Neutrophil (primary cell): ENCODE measurements around the gene SUSD4.
"Not testable (repeated sequence)": the region's sequence is repeated elsewhere in the genome, so short reads cannot be mapped to it uniquely, and the experiment has no call there.

Source experiments
- H3K27ac ChIP-seq: fragments of 200-600 bp; sonication (generic); 2 replicates; pipeline ENCODE4 v1.5.1; 2016; ENCODE audit warnings: mild to moderate bottlenecking, moderate library complexity
- H3K27me3 ChIP-seq: fragments of 200-600 bp; sonication (generic); 2 replicates; pipeline ENCODE4 v1.6.0; 2016; ENCODE audit warnings: mild to moderate bottlenecking
- H3K36me3 ChIP-seq: fragments of 200-600 bp; sonication (generic); 2 replicates; pipeline ENCODE4 v1.5.1; 2017
- H3K4me1 ChIP-seq, 2 experiments: fragments of 200-600 bp in 1 of 2; sonication (generic) in 1 of 2; 1 replicate in 1 of 2; 2 replicates in 1 of 2; pipeline versions ENCODE4 v1.5.1 to v1.6.1; 2013 to 2016; ENCODE audit warnings: low read depth in 1 of 2, low read length in 1 of 2, mild to moderate bottlenecking in 1 of 2, moderate library complexity in 1 of 2; ENCODE audit not compliant: control insufficient read depth in 1 of 2, insufficient read depth in 1 of 2
- H3K4me3 ChIP-seq, 2 experiments: fragments of 200-600 bp in 1 of 2; sonication (generic) in 1 of 2; 1 replicate in 1 of 2; 2 replicates in 1 of 2; pipeline ENCODE4 v1.5.1; 2013 to 2016; ENCODE audit warnings: low read depth in 1 of 2, low read length in 1 of 2, mild to moderate bottlenecking in 1 of 2, moderate library complexity in 1 of 2
- H3K9me3 ChIP-seq: fragments of 200-600 bp; sonication (generic); 2 replicates; pipeline ENCODE4 v1.5.1; 2016
- CTCF ChIP-seq: fragments of 200-600 bp; sonication (generic); IDR thresholded peaks from 2 replicates; pipeline ENCODE4 v1.5.1; 2016; ENCODE audit warnings: antibody characterized with exemption

Gene SUSD4

GRCh38 chr1:223258751-223259198 lies 105.2 kb downstream of the SUSD4 start:
- Histone ChIP-seq H3K4me1 (no peaks in the 10 kb centered on the region), H3K27ac (no peak overlapping the region), H3K36me3 (no peaks in the 10 kb centered on the region), H3K4me3 (no peak overlapping the region), H3K27me3 (no peaks in the 10 kb centered on the region), H3K9me3 (no peaks in the 10 kb centered on the region)
- TF ChIP-seq CTCF = no peak

GRCh38 chr1:223257856-223258550 lies 106.0 kb downstream of the SUSD4 start:
- Histone ChIP-seq H3K27ac (no peak overlapping the region), H3K4me3 (no peak overlapping the region), H3K27me3 (no peaks in the 10 kb centered on the region), H3K4me1 (no peaks in the 10 kb centered on the region), H3K9me3 (no peaks in the 10 kb centered on the region), H3K36me3 (no peaks in the 10 kb centered on the region)
- no peak for TF ChIP-seq CTCF

- H3K27me3 ChIP-seq = no peaks in the 10 kb centered on the region
- H3K36me3 ChIP-seq = no peaks in the 10 kb centered on the region
- H3K9me3 ChIP-seq = no peaks in the 10 kb centered on the region
- no peak for TF ChIP-seq CTCF
- H3K27ac ChIP-seq = no peak overlapping the region
- H3K4me1 ChIP-seq = no peaks in the 10 kb centered on the region
- no peak overlapping the region for H3K4me3 ChIP-seq
These were observed 107.9 kb downstream of the SUSD4 start for GRCh38 chr1:223256034-223256433.

GRCh38 chr1:223253916-223254315 lies 110.1 kb downstream of the SUSD4 start:
- no peak for TF ChIP-seq CTCF
- H3K4me1 ChIP-seq = peaks cover 11 to 15% of the 10 kb centered on the region in 2 experiments
- no peak overlapping the region for H3K4me3 ChIP-seq
- H3K9me3 ChIP-seq = no peaks in the 10 kb centered on the region
- H3K36me3 ChIP-seq = no peaks in the 10 kb centered on the region
- H3K27me3 ChIP-seq = no peaks in the 10 kb centered on the region
- no peak overlapping the region for H3K27ac ChIP-seq

GRCh38 chr1:223251387-223251786 lies 112.6 kb downstream of the SUSD4 start:
- H3K27me3 ChIP-seq, H3K4me3 ChIP-seq, H3K9me3 ChIP-seq, H3K27ac ChIP-seq, H3K36me3 ChIP-seq: not testable (repeated sequence)
- peaks cover 11 to 15% of the 10 kb centered on the region in 2 experiments for H3K4me1 ChIP-seq

- TF ChIP-seq CTCF = no peak
- no peaks in the 10 kb centered on the region for H3K9me3 ChIP-seq
- no peak overlapping the region for H3K4me3 ChIP-seq
- no peaks in the 10 kb centered on the region for H3K36me3 ChIP-seq
- H3K27ac ChIP-seq = no peak overlapping the region
- H3K27me3 ChIP-seq = no peaks in the 10 kb centered on the region
- H3K4me1 ChIP-seq = peaks cover 11 to 15% of the 10 kb centered on the region in 2 experiments
These were observed 113.4 kb downstream of the SUSD4 start for GRCh38 chr1:223250632-223251015.
